ENCODE results near the gene SEMA6A. TPM values are rescaled to one million over a fixed set of nuclear protein-coding genes. Genes with fewer than 3 reads are reported as not detected.

The SEMA6A gene
- total RNA-seq, 1 donor from 2014 or later, result 89.9 TPM

- TF ChIP-seq CTCF (IDR thresholded peaks at IDR 0.05; ENCODE audit: unreplicated experiment), result no peak
- no peak overlapping the region for H3K4me3 Mint-ChIP-seq (ENCODE audit: low read depth)
- H3K9me3 Mint-ChIP-seq (ENCODE audit: low read depth), result no peaks in the 10 kb centered on the region
- no peak for DNase-seq (ENCODE audit: low spot score, unreplicated experiment)
- no peaks in the 10 kb centered on the region for H3K36me3 Mint-ChIP-seq (ENCODE audit: insufficient read depth)
- H3K4me1 Mint-ChIP-seq (ENCODE audit: low read depth), result peaks cover 15% of the 10 kb centered on the region
- no peaks in the 10 kb centered on the region for H3K27me3 Mint-ChIP-seq
- no peak overlapping the region for H3K27ac Mint-ChIP-seq
Observed at GRCh38 chr5:116402235-116402634, 172.4 kb downstream of the SEMA6A start.

DNA sequence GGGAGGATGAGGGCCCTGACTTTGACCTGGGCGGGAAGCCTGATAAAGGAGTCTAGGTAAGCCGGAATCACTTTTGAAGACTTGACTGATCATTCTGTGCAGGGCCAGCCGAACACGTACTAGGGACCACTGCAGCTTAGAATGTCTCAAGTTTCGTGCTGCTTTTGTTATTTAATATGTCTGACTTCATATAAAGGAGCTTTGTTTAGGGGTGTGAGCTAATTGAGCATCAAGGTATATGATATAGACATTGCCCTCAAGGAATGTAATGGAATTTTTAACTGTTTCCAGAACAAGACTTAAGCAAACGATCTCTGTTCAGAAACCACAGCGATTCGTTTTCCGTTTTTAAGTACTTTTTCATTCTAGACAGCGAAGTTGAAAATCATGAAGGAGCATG, 173.0 kb downstream of the SEMA6A start:
- H3K4me3 Mint-ChIP-seq (ENCODE audit: low read depth), result no peak overlapping the region
- DNase-seq (ENCODE audit: low spot score, unreplicated experiment), result no peak
- H3K9me3 Mint-ChIP-seq (ENCODE audit: low read depth), result no peaks in the 10 kb centered on the region
- peaks cover 15% of the 10 kb centered on the region for H3K4me1 Mint-ChIP-seq (ENCODE audit: low read depth)
- TF ChIP-seq CTCF (IDR thresholded peaks at IDR 0.05; ENCODE audit: unreplicated experiment), result no peak
- H3K27ac Mint-ChIP-seq, result no peak overlapping the region
- H3K36me3 Mint-ChIP-seq (ENCODE audit: insufficient read depth), result no peaks in the 10 kb centered on the region
- H3K27me3 Mint-ChIP-seq, result no peaks in the 10 kb centered on the region

GRCh38 chr5:116396476-116397099, 178.0 kb downstream of the SEMA6A start:
- Mint-ChIP-seq H3K36me3 (ENCODE audit: insufficient read depth) (no peaks in the 10 kb centered on the region), H3K27ac (no peak overlapping the region), H3K4me1 (ENCODE audit: low read depth) (peaks cover 7% of the 10 kb centered on the region), H3K27me3 (no peaks in the 10 kb centered on the region), H3K4me3 (ENCODE audit: low read depth) (no peak overlapping the region), H3K9me3 (ENCODE audit: low read depth) (no peaks in the 10 kb centered on the region)
- no peak for DNase-seq (ENCODE audit: low spot score, unreplicated experiment)
- TF ChIP-seq CTCF (IDR thresholded peaks at IDR 0.05; ENCODE audit: unreplicated experiment), result no peak

DNA sequence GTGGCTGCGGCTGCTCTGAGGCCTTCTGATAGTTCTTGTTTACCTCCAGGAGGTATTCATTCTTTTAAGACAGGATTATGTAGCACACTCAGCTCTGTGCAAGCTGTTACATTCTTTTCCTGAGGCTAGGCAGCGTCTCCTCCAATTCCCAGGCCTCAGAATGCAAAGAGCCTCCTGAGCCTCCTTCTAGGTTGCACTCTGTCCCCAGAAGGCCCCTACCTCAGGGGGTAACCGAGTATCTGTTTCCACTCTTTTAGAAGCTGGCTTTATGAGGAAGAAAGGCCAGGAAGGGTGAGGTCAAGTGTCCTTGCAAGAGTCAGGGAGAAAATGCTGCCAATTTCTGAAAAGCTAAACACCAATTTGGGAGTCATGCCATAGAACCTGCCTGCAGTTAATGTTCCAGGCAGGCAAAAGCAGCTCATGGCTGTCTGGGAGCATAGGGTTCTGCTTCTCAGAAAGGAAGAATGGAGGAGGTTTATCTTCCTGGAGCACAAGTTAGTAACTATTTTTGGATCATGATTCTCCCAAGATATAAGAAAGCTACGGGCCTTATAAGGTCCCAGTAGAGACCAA, 178.9 kb downstream of the SEMA6A start:
- H3K36me3 Mint-ChIP-seq (ENCODE audit: insufficient read depth), result no peaks in the 10 kb centered on the region
- H3K4me1 Mint-ChIP-seq (ENCODE audit: low read depth), result peaks cover 3% of the 10 kb centered on the region
- DNase-seq (ENCODE audit: low spot score, unreplicated experiment), result no peak
- no peak for TF ChIP-seq CTCF (IDR thresholded peaks at IDR 0.05; ENCODE audit: unreplicated experiment)
- no peak overlapping the region for H3K27ac Mint-ChIP-seq
- H3K4me3 Mint-ChIP-seq (ENCODE audit: low read depth), result no peak overlapping the region
- no peaks in the 10 kb centered on the region for H3K9me3 Mint-ChIP-seq (ENCODE audit: low read depth)
- H3K27me3 Mint-ChIP-seq, result no peaks in the 10 kb centered on the region

DNA sequence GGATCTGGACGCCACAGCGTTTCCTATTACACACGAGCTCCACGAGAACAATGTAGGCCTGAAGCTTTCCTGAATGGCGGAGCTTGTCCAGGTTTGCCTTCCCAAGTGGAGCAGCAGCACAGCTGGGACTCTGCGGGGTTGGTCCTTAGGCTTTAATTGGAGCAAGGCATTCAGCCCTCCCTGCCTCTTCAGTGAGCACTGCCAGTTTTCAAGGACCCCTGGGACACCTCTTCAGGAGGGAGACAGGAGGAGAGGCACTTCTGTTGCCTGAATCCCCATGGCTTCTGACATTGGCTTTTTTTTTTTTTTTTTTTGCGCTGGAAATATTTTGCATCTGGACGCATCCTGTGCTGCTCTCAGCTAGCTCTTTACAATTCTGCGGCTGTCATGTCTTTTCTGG, 179.4 kb downstream of the SEMA6A start:
- DNase-seq (ENCODE audit: low spot score, unreplicated experiment), result no peak
- Mint-ChIP-seq H3K27me3 (no peaks in the 10 kb centered on the region), H3K4me1 (ENCODE audit: low read depth) (peaks cover 3% of the 10 kb centered on the region), H3K4me3 (ENCODE audit: low read depth) (no peak overlapping the region), H3K36me3 (ENCODE audit: insufficient read depth) (no peaks in the 10 kb centered on the region), H3K27ac (no peak overlapping the region), H3K9me3 (ENCODE audit: low read depth) (no peaks in the 10 kb centered on the region)
- no peak for TF ChIP-seq CTCF (IDR thresholded peaks at IDR 0.05; ENCODE audit: unreplicated experiment)

Measured in progenitor cell of endocrine pancreas (in vitro differentiated cells).